T-helper 1 cell treated with Interleukin-12 subunit alpha and Interleukin-12 subunit beta and Interleukin-4 antibody, amounts not matched to agents 30 μg/mL and 1 μg/mL, for 36 hours (primary cell): ENCODE data around the gene LPP.

Source experiments
- H3K27ac Mint-ChIP-seq: one replicate; pipeline ENCODE4 v1.8.0; 2021; ENCODE audit warnings: mild to moderate bottlenecking, mixed read lengths
- H3K27me3 Mint-ChIP-seq: one replicate; pipeline ENCODE4 v1.8.0; 2021; ENCODE audit warnings: low read depth, mixed read lengths
- H3K36me3 Mint-ChIP-seq: one replicate; pipeline ENCODE4 v1.8.0; 2021; ENCODE audit warnings: low read depth, mixed read lengths
- H3K4me1 Mint-ChIP-seq: one replicate; pipeline ENCODE4 v1.8.0; 2021; ENCODE audit warnings: low read depth, mixed read lengths
- H3K4me3 Mint-ChIP-seq: one replicate; pipeline ENCODE4 v1.8.0; 2021; ENCODE audit warnings: mild to moderate bottlenecking, moderate library complexity, mixed read lengths
- H3K9me3 Mint-ChIP-seq: one replicate; pipeline ENCODE4 v1.8.0; 2021; ENCODE audit warnings: mixed read lengths

Gene LPP

GRCh38 chr3:188353426-188353825 is 199.5 kb downstream of the LPP start:
- Mint-ChIP-seq H3K27me3 (peaks cover 8% of the 10 kb centered on the region), H3K27ac (no peak overlapping the region), H3K4me1 (peaks cover 3% of the 10 kb centered on the region), H3K4me3 (no peak overlapping the region), H3K9me3 (no peaks in the 10 kb centered on the region), H3K36me3 (peaks cover 6% of the 10 kb centered on the region)

- Mint-ChIP-seq H3K4me3 (peak overlapping the region; percentile 2), H3K9me3 (no peaks in the 10 kb centered on the region), H3K27ac (no peak overlapping the region), H3K36me3 (peaks cover 7% of the 10 kb centered on the region), H3K4me1 (peaks cover 28% of the 10 kb centered on the region), H3K27me3 (peaks cover 36% of the 10 kb centered on the region)
Measured at GRCh38 chr3:188358787-188359493, 205.0 kb downstream of the LPP start.

GRCh38 chr3:188360364-188360881 is 206.5 kb downstream of the LPP start:
- peaks cover 10% of the 10 kb centered on the region for H3K36me3 Mint-ChIP-seq
- H3K27me3 Mint-ChIP-seq = peaks cover 36% of the 10 kb centered on the region
- H3K27ac Mint-ChIP-seq = peak overlapping the region; percentile 29
- no peaks in the 10 kb centered on the region for H3K9me3 Mint-ChIP-seq
- H3K4me3 Mint-ChIP-seq = no peak overlapping the region
- H3K4me1 Mint-ChIP-seq = peaks cover 28% of the 10 kb centered on the region

GRCh38 chr3:188361888-188362287 is 207.9 kb downstream of the LPP start:
- peaks cover 12% of the 10 kb centered on the region for H3K36me3 Mint-ChIP-seq
- peaks cover 35% of the 10 kb centered on the region for H3K27me3 Mint-ChIP-seq
- H3K4me1 Mint-ChIP-seq = peaks cover 28% of the 10 kb centered on the region
- H3K9me3 Mint-ChIP-seq = no peaks in the 10 kb centered on the region
- H3K27ac Mint-ChIP-seq = no peak overlapping the region
- no peak overlapping the region for H3K4me3 Mint-ChIP-seq

GRCh38 chr3:188362405-188362831 is 208.5 kb downstream of the LPP start:
- H3K27ac Mint-ChIP-seq = no peak overlapping the region
- peaks cover 28% of the 10 kb centered on the region for H3K4me1 Mint-ChIP-seq
- H3K4me3 Mint-ChIP-seq = no peak overlapping the region
- peaks cover 12% of the 10 kb centered on the region for H3K36me3 Mint-ChIP-seq
- no peaks in the 10 kb centered on the region for H3K9me3 Mint-ChIP-seq
- H3K27me3 Mint-ChIP-seq = peaks cover 33% of the 10 kb centered on the region

- Mint-ChIP-seq H3K27ac (no peak overlapping the region), H3K27me3 (peaks cover 12% of the 10 kb centered on the region), H3K4me3 (no peak overlapping the region), H3K9me3 (no peaks in the 10 kb centered on the region), H3K4me1 (peaks cover 8% of the 10 kb centered on the region), H3K36me3 (peaks cover 10% of the 10 kb centered on the region)
Measured at GRCh38 chr3:188365184-188365583, 211.2 kb downstream of the LPP start.

GRCh38 chr3:188365988-188366698 is 212.2 kb downstream of the LPP start:
- H3K27ac Mint-ChIP-seq = no peak overlapping the region
- H3K9me3 Mint-ChIP-seq = no peaks in the 10 kb centered on the region
- H3K4me3 Mint-ChIP-seq = no peak overlapping the region
- H3K27me3 Mint-ChIP-seq = peaks cover 4% of the 10 kb centered on the region
- peaks cover 3% of the 10 kb centered on the region for H3K4me1 Mint-ChIP-seq
- H3K36me3 Mint-ChIP-seq = peaks cover 8% of the 10 kb centered on the region

- no peaks in the 10 kb centered on the region for H3K27me3 Mint-ChIP-seq
- no peak overlapping the region for H3K27ac Mint-ChIP-seq
- no peaks in the 10 kb centered on the region for H3K4me1 Mint-ChIP-seq
- peaks cover 9% of the 10 kb centered on the region for H3K36me3 Mint-ChIP-seq
- H3K4me3 Mint-ChIP-seq = no peak overlapping the region
- H3K9me3 Mint-ChIP-seq = no peaks in the 10 kb centered on the region
Measured at GRCh38 chr3:188367678-188368077, 213.7 kb downstream of the LPP start.

GRCh38 chr3:188369526-188369925 is 215.6 kb downstream of the LPP start:
- H3K27me3 Mint-ChIP-seq = no peaks in the 10 kb centered on the region
- H3K4me1 Mint-ChIP-seq = no peaks in the 10 kb centered on the region
- peaks cover 7% of the 10 kb centered on the region for H3K36me3 Mint-ChIP-seq
- H3K4me3 Mint-ChIP-seq = no peak overlapping the region
- no peak overlapping the region for H3K27ac Mint-ChIP-seq
- H3K9me3 Mint-ChIP-seq = no peaks in the 10 kb centered on the region

- Mint-ChIP-seq H3K27ac (no peak overlapping the region), H3K4me1 (no peaks in the 10 kb centered on the region), H3K9me3 (no peaks in the 10 kb centered on the region), H3K4me3 (no peak overlapping the region), H3K36me3 (peaks cover 7% of the 10 kb centered on the region), H3K27me3 (no peaks in the 10 kb centered on the region)
Measured at GRCh38 chr3:188370081-188370830, 216.3 kb downstream of the LPP start.

- peaks cover 3% of the 10 kb centered on the region for H3K9me3 Mint-ChIP-seq
- H3K27ac Mint-ChIP-seq = no peak overlapping the region
- H3K36me3 Mint-ChIP-seq = peaks cover 6% of the 10 kb centered on the region
- no peak overlapping the region for H3K4me3 Mint-ChIP-seq
- H3K4me1 Mint-ChIP-seq = no peaks in the 10 kb centered on the region
- H3K27me3 Mint-ChIP-seq = no peaks in the 10 kb centered on the region
Measured at GRCh38 chr3:188378786-188379185, 224.8 kb downstream of the LPP start.

- no peak overlapping the region for H3K4me3 Mint-ChIP-seq
- peaks cover 10% of the 10 kb centered on the region for H3K36me3 Mint-ChIP-seq
- peaks cover 3% of the 10 kb centered on the region for H3K9me3 Mint-ChIP-seq
- H3K27ac Mint-ChIP-seq = no peak overlapping the region
- no peaks in the 10 kb centered on the region for H3K27me3 Mint-ChIP-seq
- H3K4me1 Mint-ChIP-seq = peaks cover 2% of the 10 kb centered on the region
Measured at GRCh38 chr3:188380252-188380651, 226.3 kb downstream of the LPP start.

- H3K4me1 Mint-ChIP-seq = peaks cover 2% of the 10 kb centered on the region
- peaks cover 10% of the 10 kb centered on the region for H3K36me3 Mint-ChIP-seq
- H3K9me3 Mint-ChIP-seq = peaks cover 3% of the 10 kb centered on the region
- no peak overlapping the region for H3K4me3 Mint-ChIP-seq
- no peak overlapping the region for H3K27ac Mint-ChIP-seq
- no peaks in the 10 kb centered on the region for H3K27me3 Mint-ChIP-seq
Measured at GRCh38 chr3:188380722-188381121, 226.8 kb downstream of the LPP start.

GRCh38 chr3:188383748-188384147 is 229.8 kb downstream of the LPP start:
- H3K9me3 Mint-ChIP-seq = no peaks in the 10 kb centered on the region
- no peaks in the 10 kb centered on the region for H3K27me3 Mint-ChIP-seq
- peaks cover 9% of the 10 kb centered on the region for H3K4me1 Mint-ChIP-seq
- H3K4me3 Mint-ChIP-seq = no peak overlapping the region
- no peak overlapping the region for H3K27ac Mint-ChIP-seq
- H3K36me3 Mint-ChIP-seq = peaks cover 11% of the 10 kb centered on the region
